GM12878 (cell line): Measurements from ENCODE around the gene FAM89B. TPM values are rescaled to one million over a fixed set of nuclear protein-coding genes. Genes with fewer than 3 reads are reported as not detected.
A peak's percentile ranks its signal among the peaks of the same experiment; 100 is the strongest.

Experiments used
- ATF2 ChIP-seq: IDR thresholded peaks from 2 replicates; pipeline ENCODE4 v1.6.1; 2012; ENCODE audit warnings: low read length, inconsistent platforms
- CBFB ChIP-seq: IDR thresholded peaks from 2 replicates; pipeline ENCODE4 v1.6.1; 2016; ENCODE audit warnings: antibody characterized with exemption, low read depth
- CBX3 ChIP-seq: fragments of 200-600 bp; sonication (generic); IDR thresholded peaks from 2 replicates; pipeline ENCODE4 v1.6.1; 2016; ENCODE audit warnings: low read depth, borderline replicate concordance
- CHD2 ChIP-seq: IDR thresholded peaks from 2 replicates; pipeline ENCODE4 v1.6.1; 2011; ENCODE audit warnings: low read depth, low read length, improper control_type of control experiment, borderline replicate concordance
- CREB1 ChIP-seq: IDR thresholded peaks from 2 replicates; pipeline ENCODE4 v1.6.1; 2012; ENCODE audit warnings: low read depth, mild to moderate bottlenecking, inconsistent platforms
- EP300 ChIP-seq, 2 experiments: fragments of 150-350 bp in 1 of 2; IDR thresholded peaks; 2 replicates each; pipeline ENCODE4 v1.6.1; 2011 to 2012; ENCODE audit warnings: low read depth in 2 of 2, low read length in 2 of 2, borderline replicate concordance in 1 of 2, improper control_type of control experiment in 1 of 2, inconsistent platforms in 1 of 2; ENCODE audit not compliant: control insufficient read depth in 1 of 2
- ETV6 ChIP-seq, 2 experiments: fragments of 450-650 bp in 1 of 2; IDR thresholded peaks in 1 of 2; conservative IDR thresholded peaks in 1 of 2; 2 replicates each; pipeline ENCODE4 v1.6.1; 2014; ENCODE audit warnings: antibody characterized with exemption in 1 of 2, borderline replicate concordance in 1 of 2, low read depth in 1 of 2, mild to moderate bottlenecking in 1 of 2, moderate library complexity in 1 of 2
- FOXK2 ChIP-seq: fragments of 450-650 bp; IDR thresholded peaks from 2 replicates; pipeline ENCODE4 v1.6.1; 2017; ENCODE audit warnings: mild to moderate bottlenecking, moderate library complexity
- HDGF ChIP-seq: fragments of 450-650 bp; IDR thresholded peaks from 2 replicates; pipeline ENCODE4 v1.6.1; 2016; ENCODE audit warnings: antibody characterized with exemption
- IKZF2 ChIP-seq, 2 experiments: fragments of 450-650 bp; IDR thresholded peaks; 2 replicates each; pipeline ENCODE4 v1.6.1; 2017; ENCODE audit warnings: mild to moderate bottlenecking in 2 of 2, moderate library complexity in 2 of 2
- KDM1A ChIP-seq: fragments of 200-600 bp; sonication (generic); IDR thresholded peaks from 2 replicates; pipeline ENCODE4 v1.6.1; 2016; ENCODE audit warnings: borderline replicate concordance
- LARP7 ChIP-seq: fragments of 450-650 bp; IDR thresholded peaks from 2 replicates; pipeline ENCODE4 v1.6.1; 2017; ENCODE audit warnings: mild to moderate bottlenecking
- MEF2A ChIP-seq: IDR thresholded peaks from 2 replicates; pipeline ENCODE4 v1.6.1; 2011; ENCODE audit warnings: low read depth, mild to moderate bottlenecking, low read length, moderate library complexity; ENCODE audit not compliant: insufficient read depth
- NR2C2 ChIP-seq: IDR thresholded peaks from 2 replicates; pipeline ENCODE4 v1.6.1; 2011; ENCODE audit warnings: borderline replicate concordance, low read depth; ENCODE audit not compliant: control insufficient read depth, insufficient read length
- NRF1 ChIP-seq: conservative IDR thresholded peaks from 2 replicates; pipeline ENCODE4 v1.6.1; 2011; ENCODE audit warnings: mild to moderate bottlenecking, low read depth, low read length, improper control_type of control experiment
- POU2F2 ChIP-seq: IDR thresholded peaks from 3 replicates; pipeline ENCODE4 v1.6.1; 2011; ENCODE audit warnings: low read depth, mild to moderate bottlenecking, low read length, borderline replicate concordance
- RBBP5 ChIP-seq: fragments of 200-600 bp; sonication (generic); conservative IDR thresholded peaks from 2 replicates; pipeline ENCODE4 v1.6.1; 2016
- SMARCA5 ChIP-seq: fragments of 450-650 bp; IDR thresholded peaks from 2 replicates; pipeline ENCODE4 v1.6.1; 2017; ENCODE audit warnings: mild to moderate bottlenecking
- SPI1 ChIP-seq: IDR thresholded peaks from 2 replicates; pipeline ENCODE4 v1.6.1; 2011; ENCODE audit warnings: low read depth, mild to moderate bottlenecking, low read length, moderate library complexity, borderline replicate concordance; ENCODE audit not compliant: insufficient read depth
- SREBF1 ChIP-seq: IDR thresholded peaks from 2 replicates; pipeline ENCODE4 v1.6.1; 2012; ENCODE audit warnings: mild to moderate bottlenecking, low read length
- ZBED1 ChIP-seq: IDR thresholded peaks from 2 replicates; pipeline ENCODE4 v1.6.1; 2016; ENCODE audit warnings: borderline replicate concordance
- polyA plus RNA-seq, 11 experiments: library from polyadenylated mRNA; depleted of rRNA in 4 of 11; unstranded in 6 of 11; stranded (reverse) in 5 of 11; fragments of >200 nt; fragmentation: Nextera tagmentation in 4 of 11; fragmentation: Illumina TruSeq in 1 of 11; extraction: Ambion mirVana in 4 of 11; extraction: Trizol in 1 of 11; gene quantifications; 1 replicate in 1 of 11; 2 replicates in 10 of 11; pipeline versions ENCODE4 v1.2.1 to v1.2.3, GENCODE V29; 2011 to 2016; ENCODE audit warnings: inconsistent platforms in 2 of 11, missing spikeins in 2 of 11, low read depth in 1 of 11
- total RNA-seq, 4 experiments: library from RNA; depleted of rRNA in 3 of 4; stranded (reverse); fragments of >200 nt in 3 of 4; fragmentation: Illumina TruSeq in 1 of 4; extraction: Trizol in 1 of 4; gene quantifications; 2 replicates each; pipeline versions ENCODE4 v1.2.1 to v1.2.3, GENCODE V29; 2013 to 2021
- TF ChIP-seq, protein P1 (sequence below): IDR thresholded peaks from 2 replicates; pipeline ENCODE4 v1.6.1; 2012; ENCODE audit warnings: improper control_type of control experiment, low read depth, low read length; ENCODE audit not compliant: insufficient replicate concordance
- TF ChIP-seq, protein P2 (sequence below): IDR thresholded peaks from 2 replicates; pipeline ENCODE4 v1.6.1; 2012; ENCODE audit warnings: low read depth, low read length, improper control_type of control experiment

Gene FAM89B
- total and polyA plus RNA-seq, 10 of the 15 experiments (the other 5 are each of a cell fraction or from before 2014, with no cell fraction given), result 0.34 to 36.7 (median 9.8) TPM

GRCh38 chr11:65574109-65574810 lies 1.9 kb downstream of the FAM89B start (continued):
- TF ChIP-seq ATF2, result no peak
- peak; percentile 81 for TF ChIP-seq SMARCA5
- TF ChIP-seq HDGF, result 0 out of 2 replicates have a peak, but pooled peaks have one; percentile 21
- TF ChIP-seq CHD2, result no peak
- no peak for TF ChIP-seq POU2F2
- TF ChIP-seq, protein P1, sequence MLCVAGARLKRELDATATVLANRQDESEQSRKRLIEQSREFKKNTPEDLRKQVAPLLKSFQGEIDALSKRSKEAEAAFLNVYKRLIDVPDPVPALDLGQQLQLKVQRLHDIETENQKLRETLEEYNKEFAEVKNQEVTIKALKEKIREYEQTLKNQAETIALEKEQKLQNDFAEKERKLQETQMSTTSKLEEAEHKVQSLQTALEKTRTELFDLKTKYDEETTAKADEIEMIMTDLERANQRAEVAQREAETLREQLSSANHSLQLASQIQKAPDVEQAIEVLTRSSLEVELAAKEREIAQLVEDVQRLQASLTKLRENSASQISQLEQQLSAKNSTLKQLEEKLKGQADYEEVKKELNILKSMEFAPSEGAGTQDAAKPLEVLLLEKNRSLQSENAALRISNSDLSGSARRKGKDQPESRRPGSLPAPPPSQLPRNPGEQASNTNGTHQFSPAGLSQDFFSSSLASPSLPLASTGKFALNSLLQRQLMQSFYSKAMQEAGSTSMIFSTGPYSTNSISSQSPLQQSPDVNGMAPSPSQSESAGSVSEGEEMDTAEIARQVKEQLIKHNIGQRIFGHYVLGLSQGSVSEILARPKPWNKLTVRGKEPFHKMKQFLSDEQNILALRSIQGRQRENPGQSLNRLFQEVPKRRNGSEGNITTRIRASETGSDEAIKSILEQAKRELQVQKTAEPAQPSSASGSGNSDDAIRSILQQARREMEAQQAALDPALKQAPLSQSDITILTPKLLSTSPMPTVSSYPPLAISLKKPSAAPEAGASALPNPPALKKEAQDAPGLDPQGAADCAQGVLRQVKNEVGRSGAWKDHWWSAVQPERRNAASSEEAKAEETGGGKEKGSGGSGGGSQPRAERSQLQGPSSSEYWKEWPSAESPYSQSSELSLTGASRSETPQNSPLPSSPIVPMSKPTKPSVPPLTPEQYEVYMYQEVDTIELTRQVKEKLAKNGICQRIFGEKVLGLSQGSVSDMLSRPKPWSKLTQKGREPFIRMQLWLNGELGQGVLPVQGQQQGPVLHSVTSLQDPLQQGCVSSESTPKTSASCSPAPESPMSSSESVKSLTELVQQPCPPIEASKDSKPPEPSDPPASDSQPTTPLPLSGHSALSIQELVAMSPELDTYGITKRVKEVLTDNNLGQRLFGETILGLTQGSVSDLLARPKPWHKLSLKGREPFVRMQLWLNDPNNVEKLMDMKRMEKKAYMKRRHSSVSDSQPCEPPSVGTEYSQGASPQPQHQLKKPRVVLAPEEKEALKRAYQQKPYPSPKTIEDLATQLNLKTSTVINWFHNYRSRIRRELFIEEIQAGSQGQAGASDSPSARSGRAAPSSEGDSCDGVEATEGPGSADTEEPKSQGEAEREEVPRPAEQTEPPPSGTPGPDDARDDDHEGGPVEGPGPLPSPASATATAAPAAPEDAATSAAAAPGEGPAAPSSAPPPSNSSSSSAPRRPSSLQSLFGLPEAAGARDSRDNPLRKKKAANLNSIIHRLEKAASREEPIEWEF, result no peak
- no peak for TF ChIP-seq FOXK2
- TF ChIP-seq ZBED1, result 0 out of 2 replicates have a peak, but pooled peaks have one; percentile 35
- TF ChIP-seq EP300 (IDR thresholded peaks at IDR 0.05; ENCODE audit: borderline replicate concordance in 1 of 2, control insufficient read depth in 1 of 2, low read depth in 2 of 2, low read length in 2 of 2), result peak; percentile 38 to 46; a peak in 1 of 4 replicates
- TF ChIP-seq NR2C2, result no peak
- TF ChIP-seq CREB1, result no peak
- TF ChIP-seq ETV6 (conservative IDR thresholded peaks at IDR 0.05 in 1 of 2, IDR thresholded peaks at IDR 0.05 in 1 of 2; ENCODE audit: borderline replicate concordance in 1 of 2, low read depth in 1 of 2), result peak in 1 of 2 experiments; percentile 49; a peak in 2 of 4 replicates
- TF ChIP-seq CBX3, result no peak
- peak; percentile 97 to 98 for TF ChIP-seq IKZF2 (IDR thresholded peaks at IDR 0.05)
- TF ChIP-seq SPI1, result peak; percentile 92
- TF ChIP-seq SREBF1, result no peak
- TF ChIP-seq RBBP5, result no peak
- TF ChIP-seq CBFB, result peak; percentile 50; the same call in 1 of the 2 replicates
- no peak for TF ChIP-seq NRF1
- TF ChIP-seq, protein P2, sequence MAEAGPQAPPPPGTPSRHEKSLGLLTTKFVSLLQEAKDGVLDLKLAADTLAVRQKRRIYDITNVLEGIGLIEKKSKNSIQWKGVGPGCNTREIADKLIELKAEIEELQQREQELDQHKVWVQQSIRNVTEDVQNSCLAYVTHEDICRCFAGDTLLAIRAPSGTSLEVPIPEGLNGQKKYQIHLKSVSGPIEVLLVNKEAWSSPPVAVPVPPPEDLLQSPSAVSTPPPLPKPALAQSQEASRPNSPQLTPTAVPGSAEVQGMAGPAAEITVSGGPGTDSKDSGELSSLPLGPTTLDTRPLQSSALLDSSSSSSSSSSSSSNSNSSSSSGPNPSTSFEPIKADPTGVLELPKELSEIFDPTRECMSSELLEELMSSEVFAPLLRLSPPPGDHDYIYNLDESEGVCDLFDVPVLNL, result no peak
- TF ChIP-seq MEF2A, result peak; percentile 76
- peak; percentile 75 for TF ChIP-seq LARP7
- no peak for TF ChIP-seq KDM1A
